GM18951 (cell line): ENCODE measurements around the gene TSHZ1.
"Not testable (repeated sequence)": the region's sequence is repeated elsewhere in the genome, so short reads cannot be mapped to it uniquely, and the experiment has no call there.

Experiments used
- POLR2A ChIP-seq: IDR thresholded peaks from 4 replicates; pipeline ENCODE4 v1.6.1; 2011; ENCODE audit warnings: mild to moderate bottlenecking; ENCODE audit not compliant: insufficient read length, insufficient read depth; ENCODE audit errors: extremely low read depth
- in situ Hi-C: fragments of 300-500 bp; cut with MboI; formaldehyde crosslinking; loops from one replicate; pipeline ENCODE4 v1.12.0; 2022; ENCODE audit warnings: low sequenced_read_pairs, mixed read lengths, inconsistent platforms; ENCODE audit not compliant: unreplicated experiment

Gene TSHZ1

DNA sequence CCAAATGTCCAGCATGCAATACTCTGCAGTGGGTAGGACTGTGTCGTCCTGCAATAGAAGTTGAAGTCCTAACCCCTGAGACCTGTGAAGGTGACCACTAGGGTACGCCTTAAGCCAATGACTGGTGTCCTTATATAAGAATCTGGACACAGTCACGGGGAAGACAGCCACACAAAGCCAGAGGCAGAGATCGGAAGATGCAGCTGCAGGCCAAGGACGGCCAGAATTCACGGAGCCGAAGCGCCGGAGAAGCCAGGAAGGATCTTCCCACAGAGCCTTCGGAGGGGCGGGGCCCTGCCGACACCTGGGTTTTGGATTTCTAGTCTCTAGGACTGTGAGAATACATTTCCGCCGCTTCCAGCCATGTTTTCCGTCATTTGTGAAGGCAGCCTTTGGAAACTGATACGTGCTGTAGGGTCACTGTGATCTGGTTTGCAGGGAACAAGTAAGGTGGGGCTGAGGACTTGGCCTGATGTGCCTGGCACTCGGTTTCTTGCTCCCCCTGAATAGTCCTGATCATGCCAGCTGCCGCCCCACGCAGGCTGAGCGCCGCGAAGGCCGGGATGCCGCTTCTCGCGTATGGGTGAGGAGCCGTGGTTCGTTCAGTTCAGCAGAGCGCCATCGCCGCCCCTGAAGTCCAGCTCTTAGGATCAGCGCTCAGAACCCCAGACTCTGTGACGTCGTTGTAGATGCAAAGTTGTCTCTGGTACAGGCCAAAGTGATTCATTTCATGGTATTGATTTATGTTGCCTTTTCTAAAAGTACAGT, 40.4 kb upstream of the TSHZ1 start:
- TF ChIP-seq POLR2A = no peak
- in situ Hi-C loops = loop anchor here (25.0 kb wide), 1 partner anchor 292 kb away; no protein-coding TSS in a partner anchor

- TF ChIP-seq POLR2A = no peak
- in situ Hi-C loops = loop anchor here (25.0 kb wide), 1 partner anchor 291 kb away; no protein-coding TSS in a partner anchor
These were observed 39.7 kb upstream of the TSHZ1 start for GRCh38 chr18:75170916-75171315.

DNA sequence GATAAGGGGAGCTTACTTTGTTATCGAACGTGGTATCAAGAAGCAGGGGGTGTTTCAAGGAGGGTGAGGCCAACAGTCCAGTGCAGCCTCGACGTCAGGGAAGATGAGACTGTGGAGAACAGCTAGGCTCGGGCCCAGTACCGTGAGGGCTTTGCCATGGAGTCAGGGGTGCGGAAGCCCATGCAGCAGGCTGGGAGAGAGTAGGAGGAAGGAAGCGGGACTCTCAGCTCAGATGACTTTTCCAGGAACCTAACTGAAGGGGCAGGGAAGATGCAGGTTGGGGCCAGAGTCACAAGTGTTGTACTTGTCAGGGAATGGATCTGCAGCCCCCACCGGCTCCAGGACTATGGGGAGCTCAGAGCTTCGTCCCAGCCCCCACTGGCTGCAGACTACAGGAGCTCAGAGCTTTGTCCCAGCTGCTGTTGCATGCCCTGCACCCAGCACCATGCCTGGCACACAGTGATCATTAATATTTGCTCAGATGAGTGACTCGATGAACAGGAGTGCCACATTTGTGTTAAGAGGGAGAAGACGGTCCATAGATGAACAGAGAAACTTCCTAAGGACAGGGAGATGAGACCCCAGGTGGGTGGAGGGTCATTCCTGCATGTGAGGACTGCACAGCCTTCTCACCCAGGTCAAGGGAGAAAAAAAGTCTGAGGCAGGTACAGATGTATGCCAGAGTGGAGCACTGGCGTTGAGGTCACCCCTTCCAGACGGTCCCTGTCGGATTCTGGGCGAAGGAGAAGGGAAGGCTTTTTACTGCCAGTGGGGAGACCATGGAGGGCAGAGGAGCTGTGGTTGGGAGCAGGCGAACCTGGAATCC, 38.1 kb upstream of the TSHZ1 start:
- in situ Hi-C loops = loop anchor here (25.0 kb wide), 1 partner anchor 290 kb away; no protein-coding TSS in a partner anchor
- no peak for TF ChIP-seq POLR2A

- in situ Hi-C loops = loop anchor here (25.0 kb wide), 1 partner anchor 289 kb away; no protein-coding TSS in a partner anchor
- TF ChIP-seq POLR2A = no peak
These were observed 37.5 kb upstream of the TSHZ1 start for GRCh38 chr18:75173125-75173432.

DNA sequence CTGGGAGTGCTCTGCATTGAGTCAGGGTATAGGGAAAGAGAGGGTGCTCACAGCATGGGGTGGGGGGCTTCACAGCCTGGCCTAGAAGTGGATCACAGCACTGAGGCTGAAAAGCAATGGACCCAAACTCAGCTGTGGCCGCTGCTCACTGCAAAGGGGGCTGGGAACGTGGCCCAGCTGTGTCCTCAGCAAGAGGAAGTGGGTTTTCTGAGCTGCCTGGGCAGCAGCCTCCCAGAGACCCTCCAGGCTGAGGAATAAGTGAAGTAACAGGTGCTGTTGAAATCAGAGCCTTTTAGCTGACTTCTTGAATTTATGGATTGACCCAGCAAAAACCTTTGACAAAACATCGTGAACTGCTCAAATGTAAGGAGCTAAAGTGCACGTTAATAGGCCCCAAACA, 36.9 kb upstream of the TSHZ1 start:
- TF ChIP-seq POLR2A = no peak
- in situ Hi-C loops = loop anchor here (25.0 kb wide), 1 partner anchor 289 kb away; no protein-coding TSS in a partner anchor

DNA sequence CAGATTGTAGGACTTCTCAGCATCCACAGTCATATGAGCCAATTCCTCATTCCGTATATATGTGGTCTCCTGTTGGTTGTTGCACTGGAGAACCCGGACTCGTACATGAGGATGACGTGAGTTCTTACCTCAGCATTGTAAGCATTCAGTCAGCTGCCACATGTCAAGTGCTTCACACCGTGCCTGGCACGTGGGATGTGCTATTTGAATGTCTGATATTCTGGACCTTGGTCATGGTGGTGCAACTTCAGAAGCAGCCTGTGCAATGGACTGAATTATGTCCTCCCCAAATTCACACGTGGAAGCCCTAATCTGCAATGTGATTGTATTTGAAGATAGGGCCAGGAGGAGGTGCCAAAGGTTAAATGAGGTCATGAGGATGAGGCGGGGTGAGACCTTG, 33.7 kb upstream of the TSHZ1 start:
- TF ChIP-seq POLR2A = no peak
- in situ Hi-C loops = no loop called here

- in situ Hi-C loops = no loop called here
- TF ChIP-seq POLR2A = no peak
These were observed 32.2 kb upstream of the TSHZ1 start for GRCh38 chr18:75178376-75178775.

DNA sequence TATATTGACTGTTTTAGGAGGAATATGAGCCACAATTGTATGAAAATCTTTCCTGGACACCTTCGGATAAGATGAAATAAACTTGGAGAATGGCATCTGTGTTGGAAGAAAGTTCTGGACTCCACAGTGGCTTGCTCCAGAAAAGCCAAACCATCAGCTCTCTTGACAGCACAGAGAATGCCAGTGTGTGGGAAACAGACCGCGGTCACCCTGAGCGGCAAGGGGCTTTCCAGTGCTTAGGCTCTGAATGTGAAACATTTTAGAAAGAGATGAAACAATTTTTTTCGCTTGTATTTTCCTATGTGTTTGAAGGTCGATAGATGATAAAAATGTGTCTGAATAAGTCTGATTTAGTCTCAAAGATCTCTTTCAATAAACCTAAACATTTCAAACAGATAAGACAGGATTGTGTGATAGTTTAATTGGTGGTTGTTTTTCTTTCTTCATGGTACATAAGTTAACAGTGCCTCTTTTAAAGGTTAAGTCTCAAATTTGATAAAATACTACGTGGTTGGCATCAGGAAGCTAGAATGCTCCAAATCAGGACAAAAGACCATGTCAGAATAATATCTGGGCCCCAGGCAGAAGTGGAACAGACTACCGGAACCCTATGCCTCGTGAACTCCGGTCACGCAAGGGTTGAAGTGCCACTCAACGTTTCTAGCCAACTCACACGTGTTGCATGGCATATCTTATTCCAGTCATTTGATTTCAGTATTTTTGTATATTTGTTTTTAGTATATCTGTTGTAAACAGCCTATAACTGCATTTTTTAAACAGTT, 30.6 kb upstream of the TSHZ1 start:
- in situ Hi-C loops = no loop called here
- no peak for TF ChIP-seq POLR2A

GRCh38 chr18:75183524-75183923, 27.1 kb upstream of the TSHZ1 start:
- no peak for TF ChIP-seq POLR2A
- in situ Hi-C loops = no loop called here

DNA sequence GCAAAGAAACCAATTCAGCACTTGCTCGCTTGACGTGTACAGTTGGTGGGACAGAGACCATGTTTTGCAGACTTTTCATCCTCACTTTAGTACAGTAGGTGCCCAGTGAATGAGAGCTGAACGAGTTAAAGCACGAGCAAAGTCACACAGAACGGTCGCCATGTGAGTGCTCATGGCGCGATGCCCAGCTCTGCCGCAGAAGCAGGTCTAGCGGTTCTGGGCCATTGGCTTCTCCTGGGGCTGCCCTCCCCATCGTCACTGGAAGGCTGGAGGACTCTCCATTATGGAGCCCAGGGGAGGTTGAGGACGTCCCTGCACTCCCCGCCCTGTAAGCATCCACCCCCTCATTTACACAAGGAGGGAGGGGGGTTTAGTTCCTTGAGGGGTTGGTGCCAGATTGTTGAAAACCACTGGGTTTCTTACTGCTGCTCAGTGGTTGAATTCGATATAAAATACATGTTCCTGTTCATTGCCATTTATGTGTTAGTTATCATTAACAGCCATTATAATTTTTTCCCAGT, 26.6 kb upstream of the TSHZ1 start:
- in situ Hi-C loops = no loop called here

DNA sequence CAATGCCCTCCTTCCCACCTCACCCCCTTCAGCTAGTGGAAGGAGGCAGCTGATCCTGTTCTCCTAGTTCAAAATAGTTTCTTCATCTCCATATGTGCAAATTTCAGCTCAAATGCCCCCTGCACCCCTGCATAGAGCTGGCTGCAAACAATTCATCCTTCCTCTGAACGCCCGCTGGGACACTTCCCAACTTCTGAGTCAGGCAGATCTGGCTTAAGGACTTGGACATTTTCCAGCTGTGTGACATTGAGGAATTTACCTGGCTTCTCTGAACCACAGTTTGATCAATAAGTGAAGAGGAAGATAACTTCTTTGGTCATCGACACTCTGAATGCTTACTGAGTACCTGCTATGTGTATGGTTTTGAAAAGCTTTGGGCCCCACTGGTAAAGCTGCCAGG, 25.1 kb upstream of the TSHZ1 start:
- no peak for TF ChIP-seq POLR2A
- in situ Hi-C loops = no loop called here

More for the DNA sequence above, 26.6 kb upstream of the TSHZ1 start:
- no peak for TF ChIP-seq POLR2A

GRCh38 chr18:75187702-75188101, 22.9 kb upstream of the TSHZ1 start:
- in situ Hi-C loops = not testable (repeated sequence)

- in situ Hi-C loops = no loop called here
- TF ChIP-seq POLR2A = no peak
These were observed 20.9 kb upstream of the TSHZ1 start for GRCh38 chr18:75189696-75190095.

DNA sequence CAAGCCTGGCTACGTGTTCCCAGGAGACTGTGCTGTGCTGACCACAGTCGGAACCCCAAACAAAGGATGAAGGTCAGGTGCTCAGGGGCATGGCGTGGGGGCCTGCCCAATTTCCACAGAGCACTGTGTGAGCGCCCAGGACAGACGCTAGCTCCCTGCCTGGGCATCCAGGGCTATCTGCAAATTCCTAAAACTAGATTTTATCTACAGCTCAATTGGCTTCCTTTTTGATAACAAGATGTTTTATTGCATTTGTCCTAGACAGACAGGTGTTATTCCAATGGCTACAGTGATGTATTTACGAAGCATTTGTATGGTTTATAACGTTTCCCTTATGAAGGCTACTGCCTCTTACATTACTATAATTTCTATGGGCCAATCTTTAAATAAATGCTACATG, 17.7 kb upstream of the TSHZ1 start:
- in situ Hi-C loops = no loop called here
- TF ChIP-seq POLR2A = no peak
